GM18870 (cell line): ENCODE measurements around the gene IL10RB.
"Not testable (repeated sequence)": the region's sequence is repeated elsewhere in the genome, so short reads cannot be mapped to it uniquely, and the experiment has no call there.

ENCODE experiments used
- ATAC-seq: cut with Tn5 transposase; IDR thresholded peaks from one replicate; pipeline ENCODE4 v1.9.1; 2021; ENCODE audit warnings: moderate library complexity; ENCODE audit not compliant: unreplicated experiment

Gene IL10RB

DNA sequence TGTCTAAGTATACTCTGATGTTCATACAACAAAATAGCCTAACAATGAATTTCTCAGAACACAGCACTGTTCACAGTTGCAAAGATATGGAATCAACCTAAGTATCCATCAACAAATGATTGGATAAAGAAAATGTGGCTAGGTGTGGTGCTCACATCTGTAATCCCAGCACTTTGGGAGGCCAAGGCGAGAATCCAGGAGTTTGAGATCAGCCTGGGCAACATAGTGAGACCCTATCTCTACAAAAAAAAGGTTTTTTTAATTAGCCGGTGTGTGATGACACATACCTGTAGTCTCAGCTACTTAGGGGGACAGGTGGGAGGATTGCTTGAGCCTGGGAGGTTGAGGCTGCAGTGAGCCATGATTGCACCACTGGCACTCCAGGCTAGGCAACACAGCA, 25.8 kb upstream of the IL10RB start:
- no peak for ATAC-seq

GRCh38 chr21:33241846-33242245, 24.3 kb upstream of the IL10RB start:
- no peak for ATAC-seq

- not testable (repeated sequence) for ATAC-seq
These were observed 23.3 kb upstream of the IL10RB start for GRCh38 chr21:33242846-33243245.

GRCh38 chr21:33244082-33244778, 21.9 kb upstream of the IL10RB start:
- no peak for ATAC-seq

- no peak for ATAC-seq
These were observed 21.4 kb upstream of the IL10RB start for GRCh38 chr21:33244779-33245105.

DNA sequence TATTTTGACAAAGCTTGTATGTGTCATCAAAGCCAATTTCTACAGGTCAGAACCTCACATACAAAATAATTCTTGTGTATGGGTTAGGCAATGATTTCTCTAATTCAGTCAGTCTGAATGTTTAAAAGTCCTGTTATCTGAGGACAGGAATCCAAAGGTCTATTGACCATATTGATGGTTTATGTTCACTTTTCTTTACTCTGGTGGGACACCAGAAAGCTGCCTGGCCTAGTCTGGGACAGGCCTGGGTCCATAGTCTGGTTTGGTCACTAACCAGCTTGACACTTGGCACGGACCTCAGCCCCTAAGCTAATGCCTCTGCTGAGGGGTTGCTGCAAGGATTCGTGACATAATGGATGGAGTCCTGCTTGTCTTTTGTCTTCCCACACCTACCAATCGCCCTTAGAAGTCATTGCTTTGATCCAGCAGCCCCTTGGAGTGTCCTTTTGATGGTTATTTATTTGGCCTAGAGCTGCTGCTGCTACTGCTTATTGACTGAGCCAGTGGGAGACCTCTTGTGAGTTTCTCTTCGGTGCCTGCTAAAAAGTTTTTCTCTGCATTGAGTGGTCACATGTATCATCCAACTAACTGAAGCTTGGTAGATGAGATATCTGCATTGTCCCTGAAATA, 20.8 kb upstream of the IL10RB start:
- no peak for ATAC-seq

DNA sequence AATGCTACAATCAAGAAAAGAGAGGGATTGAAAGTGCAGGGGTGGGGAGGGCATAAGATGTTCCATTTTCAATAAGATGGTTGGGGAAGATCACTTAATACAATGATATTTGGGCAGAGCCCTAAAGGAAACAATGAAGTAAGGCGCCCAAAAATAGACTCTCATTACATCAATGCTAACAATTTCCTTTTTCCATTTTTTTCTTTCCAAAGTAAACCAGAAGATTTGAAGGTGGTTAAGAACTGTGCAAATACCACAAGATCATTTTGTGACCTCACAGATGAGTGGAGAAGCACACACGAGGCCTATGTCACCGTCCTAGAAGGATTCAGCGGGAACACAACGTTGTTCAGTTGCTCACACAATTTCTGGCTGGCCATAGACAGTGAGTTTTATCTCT, 19.7 kb upstream of the IL10RB start:
- ATAC-seq, result no peak

DNA sequence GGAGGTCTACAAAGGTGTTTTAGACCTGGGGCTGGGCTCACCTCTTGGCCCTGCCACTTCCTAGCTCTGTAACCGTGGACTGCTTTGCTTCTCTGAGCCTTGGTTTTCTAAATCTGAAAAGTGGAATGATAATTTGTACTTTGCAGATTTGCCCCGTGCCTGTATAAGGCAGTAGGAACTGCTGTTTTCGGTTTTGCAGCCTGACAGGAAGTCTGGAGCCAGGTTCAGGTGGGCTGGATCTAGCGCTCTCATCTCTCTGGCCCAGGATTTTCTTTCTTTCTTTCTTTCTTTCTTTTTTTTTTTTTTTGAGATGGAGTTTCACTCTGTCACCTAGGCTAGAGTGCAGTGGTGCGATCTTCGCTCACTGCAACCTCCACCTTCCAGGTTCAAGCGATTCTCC, 19.2 kb upstream of the IL10RB start:
- no peak for ATAC-seq

- no peak for ATAC-seq
These were observed 18.6 kb upstream of the IL10RB start for GRCh38 chr21:33247599-33247998.

- no peak for ATAC-seq
These were observed 16.7 kb upstream of the IL10RB start for GRCh38 chr21:33249331-33250002.

DNA sequence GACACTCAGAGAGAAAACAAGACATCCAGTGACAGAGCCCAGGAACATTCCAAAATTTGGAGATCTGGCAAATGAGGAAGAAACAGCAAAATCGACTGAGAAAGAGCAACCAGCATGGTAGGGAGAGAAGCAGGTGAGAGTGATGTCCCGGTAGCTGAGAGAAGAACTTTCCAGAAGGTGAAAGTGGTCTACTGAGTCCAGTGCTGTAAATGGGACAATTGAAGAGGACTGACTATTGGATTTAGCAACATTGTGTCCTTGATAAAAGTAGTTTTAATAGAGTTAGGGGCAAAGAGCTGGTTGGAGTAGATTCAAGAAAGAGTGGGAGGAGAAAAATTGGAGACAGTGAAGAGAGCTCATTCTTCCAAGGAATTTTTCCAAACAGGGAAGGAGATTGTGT, 15.0 kb upstream of the IL10RB start:
- no peak for ATAC-seq

- not testable (repeated sequence) for ATAC-seq
These were observed 12.8 kb upstream of the IL10RB start for GRCh38 chr21:33253382-33253781.

DNA sequence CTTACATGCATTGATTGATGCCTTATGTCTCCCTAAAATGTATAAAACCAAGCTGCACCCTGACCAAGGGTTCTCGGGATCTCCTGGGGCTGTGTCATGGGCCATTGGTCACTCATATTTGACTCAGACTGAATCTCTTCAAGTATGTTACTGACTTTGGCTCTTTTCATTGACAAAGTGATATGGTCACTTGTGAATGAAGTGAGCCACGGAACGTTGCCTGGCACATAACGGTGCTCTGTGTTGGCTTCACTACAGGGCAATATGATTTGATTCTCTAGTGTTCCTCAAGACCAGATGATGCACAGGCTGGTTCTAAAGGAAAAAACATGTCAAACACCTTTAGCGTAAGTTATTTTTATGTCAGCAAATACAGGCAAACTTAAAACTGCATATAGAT, 11.4 kb upstream of the IL10RB start:
- no peak for ATAC-seq

- no peak for ATAC-seq
These were observed 10.8 kb upstream of the IL10RB start for GRCh38 chr21:33255404-33255803.

DNA sequence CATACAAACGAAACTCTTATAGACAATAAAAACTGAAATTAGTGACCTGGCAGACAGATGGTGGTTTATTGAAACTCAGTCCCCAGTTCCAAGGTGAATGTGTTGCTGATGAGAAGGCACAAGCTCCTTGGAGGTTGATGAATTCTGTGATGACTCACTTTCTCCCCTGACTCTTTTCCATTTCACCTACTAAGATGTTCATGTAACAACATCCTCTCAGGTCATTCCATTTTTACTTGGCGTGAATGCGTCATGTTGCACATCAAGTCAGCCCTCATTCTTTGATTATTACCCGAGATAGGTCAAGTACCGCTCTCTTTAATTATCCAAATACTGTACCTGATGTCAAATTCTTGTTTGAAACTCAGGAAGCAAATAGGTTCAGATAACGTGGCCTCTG, 10.1 kb upstream of the IL10RB start:
- no peak for ATAC-seq

DNA sequence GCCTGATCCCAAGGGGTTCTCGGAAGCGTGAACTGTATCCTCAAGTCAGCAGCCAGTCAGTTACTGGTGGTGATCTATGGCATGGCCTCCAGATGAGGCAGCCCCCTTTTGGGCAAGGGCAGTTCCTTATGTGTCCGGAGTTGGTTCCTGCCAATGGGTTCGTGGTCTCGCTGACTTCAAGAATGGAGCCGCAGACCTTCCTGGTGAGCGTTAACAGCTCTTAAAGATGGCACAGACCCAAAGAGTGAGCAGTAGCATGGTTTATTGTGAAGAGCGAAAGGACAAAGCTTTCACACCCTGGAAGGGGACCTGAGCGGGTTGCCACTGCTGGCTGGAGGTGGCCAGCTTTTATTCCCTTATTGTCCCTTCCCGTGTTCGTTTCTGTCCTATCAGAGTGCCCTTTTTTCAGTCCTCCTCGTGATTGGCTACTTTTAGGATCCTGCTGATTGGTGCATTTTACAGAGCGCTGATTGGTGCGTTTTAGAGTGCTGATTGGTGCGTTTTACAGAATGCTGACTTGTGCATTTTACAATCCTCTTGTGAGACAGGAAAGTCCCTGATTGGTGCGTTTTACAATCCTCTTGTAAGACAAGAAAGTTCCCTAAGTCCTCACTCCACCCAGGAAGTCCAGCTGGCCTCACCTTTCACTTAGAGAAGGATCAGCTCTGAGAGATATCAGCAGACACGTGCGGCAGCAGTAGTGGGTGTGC, 8.9 kb upstream of the IL10RB start:
- no peak for ATAC-seq

DNA sequence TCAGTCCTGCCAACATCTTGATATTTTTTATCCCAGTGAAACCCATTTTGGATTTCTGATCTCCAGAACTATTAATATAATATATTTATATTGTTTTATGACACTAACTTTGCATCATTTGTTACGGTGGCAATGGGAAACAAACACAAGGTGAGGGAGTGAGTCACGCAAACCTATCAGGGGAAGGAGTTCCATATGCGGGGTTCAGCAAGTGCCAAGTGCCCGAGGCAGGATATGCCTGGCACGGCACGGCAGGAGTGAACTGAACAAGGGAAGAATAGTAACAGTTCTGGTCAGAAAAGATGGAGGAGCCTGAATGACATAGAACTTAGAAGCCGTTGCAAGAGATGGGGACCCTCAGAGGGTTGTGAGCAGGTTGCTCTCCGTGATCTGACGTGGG, 7.7 kb upstream of the IL10RB start:
- no peak for ATAC-seq

- no peak for ATAC-seq
These were observed 6.7 kb upstream of the IL10RB start for GRCh38 chr21:33259428-33259827.

GRCh38 chr21:33259995-33260394, 6.2 kb upstream of the IL10RB start:
- ATAC-seq, result no peak

DNA sequence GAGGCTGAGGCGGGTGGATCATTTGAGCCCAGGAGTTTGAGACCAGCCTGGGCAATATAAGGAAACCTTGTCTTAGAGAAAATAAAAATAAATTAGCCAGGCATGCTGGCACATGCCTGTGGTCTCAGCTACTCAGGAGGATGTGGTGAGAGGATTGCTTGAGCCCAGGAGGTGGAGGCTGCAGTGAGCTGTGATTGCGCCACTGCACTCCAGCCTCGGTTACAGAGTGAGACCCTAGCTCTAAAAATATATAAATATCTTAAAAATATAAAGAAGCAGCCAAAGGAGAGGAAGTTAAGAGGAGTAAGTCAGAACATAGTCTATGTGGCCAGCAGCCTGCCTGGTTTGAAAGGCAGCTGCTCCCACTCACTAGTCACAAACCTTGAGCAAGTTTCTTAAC, 4.5 kb upstream of the IL10RB start:
- ATAC-seq, result no peak

GRCh38 chr21:33262921-33263320, 3.2 kb upstream of the IL10RB start:
- no peak for ATAC-seq

GRCh38 chr21:33264561-33264960, 1.6 kb upstream of the IL10RB start:
- ATAC-seq, result no peak
